Colonic mucosa (tissue), 4 donors: ENCODE measurements around the gene TMEM132C. TPM values are rescaled to one million over a fixed set of nuclear protein-coding genes. Genes with fewer than 3 reads are reported as not detected.

Experiments used
- DNase-seq: peaks from one replicate; pipeline ENCODE4 v3.0.0-alpha.2; 2020
- H3K27ac ChIP-seq: fragments of 200-600 bp; one replicate; pipeline ENCODE4 v1.8.0; 2021
- H3K27me3 ChIP-seq: fragments of 200-600 bp; one replicate; pipeline ENCODE4 v1.8.0; 2021
- H3K36me3 ChIP-seq: fragments of 200-600 bp; one replicate; pipeline ENCODE4 v1.8.0; 2021
- H3K4me1 ChIP-seq: fragments of 200-600 bp; one replicate; pipeline ENCODE4 v1.8.0; 2021; ENCODE audit warnings: mild to moderate bottlenecking
- H3K4me3 ChIP-seq: fragments of 200-600 bp; one replicate; pipeline ENCODE4 v1.8.0; 2021
- H3K9ac ChIP-seq, 2 donors: one replicate each; pipeline ENCODE4 v1.7.0; 2013; ENCODE audit warnings: control low read depth in 2 of 2, low read depth in 2 of 2, low read length in 2 of 2
- H3K9me3 ChIP-seq: fragments of 200-600 bp; one replicate; pipeline ENCODE4 v1.8.0; 2021
- intact Hi-C: fragments of 100-400 bp; cut with DNase I; formaldehyde crosslinking; loops from one replicate; pipeline ENCODE4 v1.14.1; 2022
- total RNA-seq, 2 donors: library from RNA; stranded (reverse); fragmentation: NEBNext Ultra II Directional in 1 of 2; extraction: Animal tissue kit (Norgen Biotek cat#: 25700) in 1 of 2; gene quantifications; one replicate each; pipeline ENCODE4 v1.2.1, GENCODE V29; 2021
- TF ChIP-seq, protein P1 (sequence below): fragments of 200-600 bp; IDR thresholded peaks from one replicate; pipeline ENCODE4 v1.8.0; 2022; ENCODE audit warnings: antibody characterized with exemption, mild to moderate bottlenecking
- donor health status: healthy.
- donor health status: DM: no; HTN: no; CAD: no.
- donor health status: DM: no; HTN: no; CAD: no.

The TMEM132C gene
- total RNA-seq, 2 donors from 2014 or later, result 0.25 to 0.42 TPM

DNA sequence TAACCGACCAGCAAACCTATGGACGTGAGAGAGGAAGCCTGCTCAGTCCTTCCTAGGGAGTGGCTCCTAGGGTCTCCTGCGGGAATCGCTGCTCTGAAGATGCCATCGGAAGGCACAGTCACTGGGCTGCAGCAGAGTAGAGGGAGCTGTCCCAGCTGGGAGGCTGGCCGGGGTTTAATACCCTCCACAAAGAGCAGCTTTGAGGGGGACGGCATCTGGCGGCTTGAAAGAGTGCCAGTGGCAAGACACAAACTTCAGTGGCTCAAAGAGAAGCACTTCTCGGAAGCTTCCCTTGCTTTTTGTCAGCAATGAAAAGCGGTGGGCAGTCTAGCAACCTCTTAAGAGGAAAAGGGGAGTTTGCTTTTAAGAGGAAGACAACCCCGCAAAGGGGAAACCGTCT is 114.6 kb downstream of the TMEM132C start:
- intact Hi-C loops, result no loop called here
- DNase-seq, result no peak
- no peak overlapping the region for H3K9ac ChIP-seq

DNA sequence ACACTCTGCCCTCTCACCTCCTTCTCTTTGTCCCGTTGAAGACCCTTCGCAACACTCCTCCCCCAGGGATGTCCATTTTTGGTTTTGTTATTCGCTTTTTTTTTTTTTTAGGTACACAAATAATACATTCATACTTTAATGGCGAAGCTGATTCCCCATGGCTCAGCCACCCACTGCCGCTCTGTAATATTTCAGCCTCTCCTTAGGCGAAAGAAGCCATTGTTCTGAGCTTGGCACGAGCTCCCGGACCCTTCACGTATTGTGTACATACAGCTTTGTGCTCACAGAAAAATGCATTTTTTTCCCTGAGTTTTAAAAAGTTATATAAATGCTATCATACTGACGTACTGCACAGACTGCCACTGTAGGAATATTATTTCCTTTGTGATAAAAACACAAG is 115.0 kb downstream of the TMEM132C start:
- DNase-seq, result no peak
- no peak overlapping the region for H3K9ac ChIP-seq
- intact Hi-C loops, result no loop called here

More for the DNA sequence above, 114.6 kb downstream of the TMEM132C start:
- Histone ChIP-seq H3K9me3 (no peaks in the 10 kb centered on the region), H3K4me1 (no peaks in the 10 kb centered on the region), H3K27me3 (no peaks in the 10 kb centered on the region), H3K36me3 (no peaks in the 10 kb centered on the region), H3K4me3 (no peak overlapping the region), H3K27ac (no peak overlapping the region)
- TF ChIP-seq, protein P1, sequence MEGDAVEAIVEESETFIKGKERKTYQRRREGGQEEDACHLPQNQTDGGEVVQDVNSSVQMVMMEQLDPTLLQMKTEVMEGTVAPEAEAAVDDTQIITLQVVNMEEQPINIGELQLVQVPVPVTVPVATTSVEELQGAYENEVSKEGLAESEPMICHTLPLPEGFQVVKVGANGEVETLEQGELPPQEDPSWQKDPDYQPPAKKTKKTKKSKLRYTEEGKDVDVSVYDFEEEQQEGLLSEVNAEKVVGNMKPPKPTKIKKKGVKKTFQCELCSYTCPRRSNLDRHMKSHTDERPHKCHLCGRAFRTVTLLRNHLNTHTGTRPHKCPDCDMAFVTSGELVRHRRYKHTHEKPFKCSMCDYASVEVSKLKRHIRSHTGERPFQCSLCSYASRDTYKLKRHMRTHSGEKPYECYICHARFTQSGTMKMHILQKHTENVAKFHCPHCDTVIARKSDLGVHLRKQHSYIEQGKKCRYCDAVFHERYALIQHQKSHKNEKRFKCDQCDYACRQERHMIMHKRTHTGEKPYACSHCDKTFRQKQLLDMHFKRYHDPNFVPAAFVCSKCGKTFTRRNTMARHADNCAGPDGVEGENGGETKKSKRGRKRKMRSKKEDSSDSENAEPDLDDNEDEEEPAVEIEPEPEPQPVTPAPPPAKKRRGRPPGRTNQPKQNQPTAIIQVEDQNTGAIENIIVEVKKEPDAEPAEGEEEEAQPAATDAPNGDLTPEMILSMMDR, result no peak

DNA sequence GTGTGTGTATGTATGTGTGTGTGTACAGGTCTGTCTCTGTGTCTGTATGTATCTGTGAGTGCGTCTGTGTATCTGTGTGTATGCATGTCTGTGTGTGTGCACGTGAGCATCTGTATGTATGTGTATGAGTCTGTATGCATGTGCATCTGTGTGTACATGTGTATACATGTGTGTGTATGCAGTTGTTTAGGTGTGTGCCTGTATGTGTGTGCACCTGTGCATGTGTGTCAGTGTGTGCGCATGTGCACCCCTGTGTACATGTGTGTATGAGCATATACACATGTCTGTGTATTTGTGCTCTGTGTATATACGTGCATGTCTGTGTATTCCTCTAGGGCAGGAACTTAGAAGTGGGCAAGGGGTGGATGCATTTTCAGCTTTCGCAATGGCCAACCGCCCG is 116.0 kb downstream of the TMEM132C start:
- H3K27ac ChIP-seq, result no peak overlapping the region
- no peaks in the 10 kb centered on the region for H3K4me1 ChIP-seq
- no peaks in the 10 kb centered on the region for H3K36me3 ChIP-seq
- H3K4me3 ChIP-seq, result no peak overlapping the region
- H3K9ac ChIP-seq, result no peak overlapping the region
- intact Hi-C loops, result no loop called here
- H3K27me3 ChIP-seq, result no peaks in the 10 kb centered on the region
- no peak for DNase-seq
- H3K9me3 ChIP-seq, result no peaks in the 10 kb centered on the region
- TF ChIP-seq, protein P1, result no peak

More for the DNA sequence above, 115.0 kb downstream of the TMEM132C start:
- Histone ChIP-seq H3K27ac (no peak overlapping the region), H3K9me3 (no peaks in the 10 kb centered on the region), H3K27me3 (no peaks in the 10 kb centered on the region), H3K4me3 (no peak overlapping the region), H3K4me1 (no peaks in the 10 kb centered on the region), H3K36me3 (no peaks in the 10 kb centered on the region)
- TF ChIP-seq, protein P1, result no peak

DNA sequence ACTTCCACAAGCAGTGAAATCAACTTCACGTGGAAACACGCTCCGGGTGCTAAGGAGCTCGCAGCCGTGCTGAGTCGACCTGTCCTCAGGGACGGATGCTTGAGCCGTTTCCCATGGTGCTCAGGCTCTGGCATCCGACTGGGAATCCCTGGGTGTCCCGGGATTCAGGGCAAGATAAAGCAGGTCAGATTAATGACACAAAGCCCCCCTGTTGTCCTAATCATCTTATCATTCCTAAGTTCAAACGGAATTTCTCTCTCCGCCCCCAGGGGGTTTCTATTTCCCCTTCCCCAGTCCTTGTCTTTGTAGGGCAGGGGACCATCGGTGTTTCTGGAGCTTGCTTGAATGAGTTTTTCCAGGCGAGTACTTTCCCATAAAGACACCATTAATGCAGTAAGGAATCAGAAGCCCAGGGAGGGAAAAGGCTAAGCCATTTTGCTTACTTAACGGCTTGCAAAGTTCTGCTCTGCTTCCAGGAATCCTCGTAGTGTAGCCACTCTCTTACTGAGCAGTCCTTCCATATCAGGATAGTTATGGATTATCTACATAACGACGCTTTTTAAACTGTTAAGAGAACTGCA is 116.5 kb downstream of the TMEM132C start:
- H3K36me3 ChIP-seq, result no peaks in the 10 kb centered on the region
- no peaks in the 10 kb centered on the region for H3K4me1 ChIP-seq
- intact Hi-C loops, result no loop called here
- no peak overlapping the region for H3K9ac ChIP-seq
- H3K9me3 ChIP-seq, result no peaks in the 10 kb centered on the region
- H3K27ac ChIP-seq, result no peak overlapping the region
- H3K27me3 ChIP-seq, result no peaks in the 10 kb centered on the region
- DNase-seq, result no peak
- H3K4me3 ChIP-seq, result no peak overlapping the region
- TF ChIP-seq, protein P1, result no peak

DNA sequence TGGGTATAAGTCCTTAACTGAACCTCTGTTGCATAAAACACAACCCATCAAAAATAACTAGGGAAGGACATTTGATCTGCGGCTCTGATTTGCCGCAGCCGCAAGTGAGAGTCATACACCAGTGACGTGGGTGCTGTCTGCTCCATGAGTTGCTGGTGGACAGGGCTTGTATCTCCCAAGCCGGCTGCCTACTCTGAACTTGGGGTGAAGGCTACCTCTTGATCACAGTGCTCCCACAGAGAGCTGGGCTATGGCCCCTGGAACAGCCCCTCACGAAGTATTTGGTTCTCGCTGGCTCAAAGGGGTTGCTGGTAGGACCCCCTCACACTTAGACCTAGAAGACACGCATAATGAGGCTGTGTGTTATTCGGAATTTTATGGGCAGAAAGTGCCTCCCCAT is 118.8 kb downstream of the TMEM132C start:
- Histone ChIP-seq H3K4me1 (no peaks in the 10 kb centered on the region), H3K27ac (no peak overlapping the region), H3K27me3 (no peaks in the 10 kb centered on the region), H3K9ac (no peak overlapping the region), H3K36me3 (no peaks in the 10 kb centered on the region), H3K9me3 (no peaks in the 10 kb centered on the region), H3K4me3 (no peak overlapping the region)
- DNase-seq, result no peak
- TF ChIP-seq, protein P1, result no peak
- intact Hi-C loops, result no loop called here
